Measurements from ENCODE around the gene C12orf43.
"Not testable (repeated sequence)": the region's sequence is repeated elsewhere in the genome, so short reads cannot be mapped to it uniquely, and the experiment has no call there.

Gene C12orf43

DNA sequence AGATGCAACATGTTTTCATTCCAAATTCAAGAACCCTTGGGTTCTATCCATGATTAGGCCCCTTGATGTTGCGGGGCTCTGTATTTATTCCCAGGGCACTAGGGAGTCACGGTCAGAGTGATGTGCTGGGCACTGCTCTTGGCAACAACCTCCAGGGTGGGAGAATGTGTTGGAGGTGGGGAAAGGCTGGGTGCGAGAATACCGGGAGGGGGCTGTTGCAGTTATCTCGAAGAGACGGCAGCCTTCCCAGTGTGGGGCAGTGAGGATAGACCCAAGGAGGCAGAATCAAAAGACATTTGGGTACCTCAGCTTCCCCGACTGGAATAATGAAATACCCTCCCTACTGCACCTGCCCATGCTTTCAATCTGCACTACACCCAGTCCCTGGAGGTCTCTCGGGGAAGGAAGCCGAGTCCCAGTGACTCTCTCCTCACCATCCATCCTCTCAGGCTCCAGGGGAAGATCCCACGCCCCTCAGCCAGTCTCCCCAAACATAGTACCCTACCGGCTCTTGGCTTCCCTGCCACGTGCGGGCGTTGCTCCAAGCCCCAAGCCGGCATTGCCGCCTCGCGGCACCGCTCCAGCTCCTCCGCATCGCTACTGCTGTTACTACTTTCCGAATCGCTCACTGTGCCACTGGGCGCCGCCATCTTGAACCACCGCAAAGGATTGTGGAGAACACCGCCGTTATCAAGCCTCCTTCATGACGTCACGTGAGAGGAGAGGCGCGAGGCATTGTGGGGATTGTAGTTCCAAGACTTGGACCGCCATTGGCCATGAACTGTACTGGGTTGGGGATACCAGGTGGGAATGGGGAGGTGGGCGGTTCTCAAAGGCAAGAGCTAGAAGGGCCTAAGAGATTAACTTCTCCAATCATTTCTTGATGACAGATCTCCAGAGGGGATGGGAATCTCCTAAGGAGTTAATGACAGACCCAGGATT lies at the start of gene C12orf43:
Gene C12orf43 (minus strand): TSS at position 663 of the 942 bp plus-strand sequence. CDS start 13 bp downstream, at position 650.
- DNase-seq, result peak; percentile 94

GRCh38 chr12:121065345-121065744 lies 49.1 kb upstream of the C12orf43 start:
- no peak for DNase-seq

DNA sequence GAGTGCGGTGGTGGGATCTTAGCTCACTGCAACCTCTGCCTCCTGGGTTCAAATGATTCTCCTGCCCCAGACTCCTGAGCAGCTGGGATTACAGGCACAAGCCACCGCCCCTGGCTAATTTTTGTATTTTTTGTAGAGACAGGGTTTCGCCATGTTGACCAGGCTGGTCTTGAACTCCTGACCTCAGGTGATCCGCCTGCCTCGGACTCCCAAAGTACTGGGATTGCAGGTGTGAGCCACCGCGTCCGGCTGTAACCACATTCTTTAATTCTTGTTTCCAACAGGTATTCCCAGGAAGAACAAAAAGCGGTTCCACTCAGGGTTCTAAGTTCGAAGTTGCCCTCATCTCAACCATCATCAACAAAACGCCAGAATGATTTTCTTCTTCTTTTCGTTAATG lies 48.3 kb upstream of the C12orf43 start:
- DNase-seq, result not testable (repeated sequence)

GRCh38 chr12:121064116-121064515 lies 47.8 kb upstream of the C12orf43 start:
- DNase-seq, result no peak

DNA sequence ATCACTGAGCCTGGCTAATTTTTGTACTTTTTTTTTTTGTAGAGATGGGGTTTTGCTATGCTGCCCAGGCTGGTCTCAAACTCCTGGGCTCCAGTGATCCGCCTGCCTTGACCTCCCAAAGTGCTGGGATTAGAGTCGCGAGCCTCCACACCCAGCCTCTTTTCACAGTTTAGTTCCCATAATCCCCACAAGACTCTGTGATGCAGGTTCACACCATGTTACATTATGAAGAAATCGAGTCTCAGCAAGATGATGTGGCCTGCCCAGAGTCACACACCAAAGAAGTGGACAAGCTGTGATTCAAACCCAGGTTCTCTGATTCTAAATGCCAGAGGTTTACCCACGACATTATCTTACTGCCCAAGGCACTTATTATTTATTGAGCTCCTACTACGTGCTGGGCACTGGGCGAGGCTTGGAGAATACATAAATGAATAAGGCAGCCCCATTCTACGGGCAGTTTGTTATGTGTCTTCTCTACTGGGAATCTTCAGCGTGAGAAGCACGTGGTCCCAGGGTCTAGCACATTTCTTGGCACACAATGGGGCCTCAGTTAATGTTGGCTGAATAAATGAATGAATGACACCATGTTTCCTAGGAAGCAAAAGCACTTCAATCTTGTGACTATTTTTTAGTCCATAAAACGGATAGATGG lies 46.2 kb upstream of the C12orf43 start:
- DNase-seq, result no peak

DNA sequence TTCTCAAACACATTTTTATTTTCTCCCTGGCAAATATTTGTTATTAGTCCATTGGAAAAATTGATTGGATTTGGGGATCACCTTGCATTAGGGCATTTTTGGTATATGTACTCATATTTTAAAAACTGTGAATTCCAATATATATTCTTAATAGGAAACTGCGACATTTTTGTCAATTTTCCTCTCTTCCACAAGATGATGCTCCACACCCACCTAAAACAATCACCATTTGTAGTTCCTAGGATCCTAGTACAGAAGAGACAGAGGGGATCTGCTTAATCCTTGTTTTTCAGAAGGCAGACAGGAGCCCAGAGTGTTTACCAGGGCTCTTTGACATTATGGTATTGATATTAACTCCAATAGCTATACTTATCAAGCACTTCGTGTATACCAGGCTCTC lies 45.5 kb upstream of the C12orf43 start:
- DNase-seq, result no peak

- DNase-seq, result peak; percentile 36
These were observed 44.1 kb upstream of the C12orf43 start for GRCh38 chr12:121060149-121061001.

DNA sequence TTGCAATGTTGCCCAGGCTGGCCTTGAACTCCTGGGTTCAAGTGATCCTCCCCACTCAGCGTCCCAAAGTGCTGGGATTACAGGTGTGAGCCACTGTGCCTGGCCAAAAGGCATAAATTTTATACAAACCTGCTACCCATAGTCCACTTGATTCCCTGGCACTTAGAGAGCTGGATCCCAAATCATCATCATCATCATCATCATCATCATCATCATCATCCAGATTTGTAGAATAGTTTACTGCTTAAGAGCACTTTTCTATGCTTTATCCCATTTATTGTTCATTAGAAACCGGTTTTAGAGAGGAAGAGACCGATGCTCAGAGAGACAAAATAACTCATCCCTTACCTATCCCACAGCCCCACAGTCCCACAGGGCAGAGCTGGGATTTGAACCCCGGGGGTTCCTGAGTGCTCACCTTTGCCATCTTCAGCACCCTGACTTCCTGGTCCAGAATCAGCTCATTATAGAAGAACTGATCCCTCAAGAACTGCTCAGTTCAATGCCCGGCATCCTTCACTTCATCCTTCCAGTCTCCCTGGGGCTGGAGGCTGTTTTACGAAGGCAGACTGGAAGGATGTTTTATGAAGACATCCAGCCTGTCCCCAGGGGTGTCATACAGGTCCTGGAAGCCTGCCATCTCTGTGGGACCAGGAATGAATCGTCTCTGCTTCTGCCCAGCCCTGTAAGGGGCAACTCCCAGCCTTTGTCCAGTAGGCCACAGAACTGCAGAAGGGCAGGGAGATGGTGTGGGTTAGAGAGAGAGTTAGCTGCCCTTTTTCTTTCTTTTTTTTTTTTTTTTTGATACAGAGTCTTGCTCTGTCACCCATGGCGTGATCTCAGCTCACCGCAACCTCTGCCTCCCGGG lies 43.0 kb upstream of the C12orf43 start:
- DNase-seq, result no peak

DNA sequence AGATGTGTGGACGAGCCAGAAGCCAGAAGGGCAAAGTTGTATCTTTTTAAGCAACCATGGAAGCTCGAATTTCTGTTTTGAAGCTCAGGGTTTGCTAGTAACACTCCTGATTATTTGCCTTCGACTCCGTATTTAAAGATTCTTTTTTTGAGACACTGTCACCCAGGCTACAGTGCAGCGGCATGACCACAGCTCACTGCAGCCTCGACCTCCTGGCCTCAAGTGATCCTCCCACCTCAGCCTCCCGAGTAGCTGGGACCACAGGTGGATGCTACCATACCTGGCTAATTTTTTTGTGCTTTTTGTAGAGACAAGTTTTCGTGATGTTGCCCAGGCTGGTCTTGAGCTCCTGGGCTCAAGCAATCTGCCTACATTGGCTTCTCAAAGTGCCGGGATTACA lies 41.5 kb upstream of the C12orf43 start:
- no peak for DNase-seq

- DNase-seq, result no peak
These were observed 37.4 kb upstream of the C12orf43 start for GRCh38 chr12:121053706-121054105.

GRCh38 chr12:121050725-121051124 lies 34.4 kb upstream of the C12orf43 start:
- no peak for DNase-seq

DNA sequence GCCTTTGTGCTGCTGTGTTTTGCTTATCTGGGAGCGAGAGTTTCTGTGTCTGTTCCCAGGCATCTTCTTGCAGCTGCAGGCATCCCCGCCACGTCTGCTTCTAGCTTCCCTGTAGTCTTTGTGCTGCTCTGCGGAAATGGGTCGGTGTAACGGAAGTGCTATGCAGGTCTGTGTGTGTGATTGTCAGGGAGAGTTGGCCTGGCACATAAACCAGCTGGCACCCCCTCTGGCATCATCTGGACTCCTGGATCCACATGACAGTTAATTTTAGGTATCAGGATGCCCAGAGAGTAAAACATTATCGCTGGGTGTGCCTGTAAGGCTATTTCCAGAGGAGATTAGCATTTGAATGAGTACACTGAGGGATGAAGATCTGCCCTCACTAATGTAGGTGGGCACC lies 32.2 kb upstream of the C12orf43 start:
- DNase-seq, result no peak

DNA sequence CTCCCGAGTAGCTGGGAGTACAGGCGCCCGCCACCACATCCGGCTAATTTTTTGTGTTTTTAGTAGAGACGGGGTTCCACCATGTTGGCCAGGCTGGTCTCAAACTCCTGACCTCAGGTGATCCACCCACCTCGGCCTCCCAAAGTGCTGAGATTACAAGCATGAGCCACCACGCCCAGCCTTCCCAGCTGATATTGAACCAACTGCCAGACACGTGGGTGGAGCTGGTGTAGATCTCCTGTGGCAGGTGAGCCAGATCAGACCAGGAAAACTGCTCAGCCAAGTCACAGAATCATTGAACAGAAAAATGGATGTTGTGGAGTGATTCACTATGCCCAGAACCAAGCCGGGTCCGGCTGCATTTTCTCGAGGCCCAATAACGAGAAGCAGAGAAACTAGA lies 31.1 kb upstream of the C12orf43 start:
- not testable (repeated sequence) for DNase-seq

DNA sequence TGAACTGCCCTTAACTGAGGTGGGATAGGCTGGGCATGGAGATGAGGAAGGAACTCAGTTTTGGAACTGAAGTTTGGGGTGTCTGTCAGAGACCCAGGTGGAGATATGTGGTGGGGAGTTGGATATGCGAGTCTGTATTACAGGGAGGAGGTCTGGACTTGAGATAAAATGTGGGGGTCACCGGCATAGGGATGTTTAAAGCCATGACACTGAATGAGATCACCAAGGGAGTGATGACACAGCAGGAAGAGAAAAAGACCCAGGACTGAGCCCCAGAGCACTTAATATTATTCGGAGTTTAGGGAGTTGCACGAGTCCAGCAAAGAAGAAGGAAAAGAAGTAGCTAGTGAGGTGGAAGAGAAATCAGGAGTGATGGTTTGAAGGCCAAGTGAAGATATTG lies 26.8 kb upstream of the C12orf43 start:
- DNase-seq, result no peak

DNA sequence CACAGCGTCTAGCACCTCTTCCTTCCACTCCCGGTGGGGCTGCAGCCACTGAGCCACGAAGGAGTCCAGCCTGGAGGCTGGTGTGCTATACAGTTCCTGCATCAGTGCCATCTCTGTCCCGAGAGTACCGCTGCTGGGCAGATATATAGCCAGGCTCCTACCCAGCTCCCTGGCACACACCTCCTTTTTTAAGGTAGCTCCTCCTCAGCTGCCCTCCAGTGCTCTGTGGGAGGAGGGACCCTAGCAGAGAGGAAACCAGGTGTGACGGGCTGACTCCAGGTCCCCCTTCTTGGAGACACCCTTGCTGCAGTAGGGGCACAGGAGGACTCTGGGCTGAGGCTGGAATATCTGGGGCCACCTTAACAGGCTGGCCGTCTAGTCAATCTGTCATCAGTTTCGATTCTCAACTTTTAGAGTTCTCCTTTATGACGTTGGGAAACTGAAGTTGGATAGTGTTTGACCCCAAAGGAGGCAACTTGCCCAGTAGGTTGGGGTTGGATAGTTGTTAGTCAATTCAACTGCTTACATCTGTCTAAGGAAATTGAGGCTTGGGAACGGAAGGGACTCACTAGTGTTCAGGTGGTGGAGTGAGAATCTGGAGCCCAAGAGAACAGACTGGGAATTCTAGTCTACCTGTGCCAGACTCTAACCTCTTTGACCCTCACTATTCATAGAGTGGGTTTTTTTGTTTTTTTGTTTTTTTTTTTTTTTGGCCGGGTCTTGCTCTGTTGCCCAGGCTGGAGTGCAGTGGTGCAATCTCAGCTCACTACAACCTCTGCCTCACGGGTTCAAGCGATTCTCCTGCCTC lies 22.8 kb upstream of the C12orf43 start, which contains the start of gene OASL:
Gene OASL (minus strand): TSS at position 386 of the 808 bp plus-strand sequence. CDS start 275 bp downstream, at position 111.
- DNase-seq, result peak; percentile 26

GRCh38 chr12:121036810-121037326 lies 20.6 kb upstream of the C12orf43 start:
- no peak for DNase-seq

DNA sequence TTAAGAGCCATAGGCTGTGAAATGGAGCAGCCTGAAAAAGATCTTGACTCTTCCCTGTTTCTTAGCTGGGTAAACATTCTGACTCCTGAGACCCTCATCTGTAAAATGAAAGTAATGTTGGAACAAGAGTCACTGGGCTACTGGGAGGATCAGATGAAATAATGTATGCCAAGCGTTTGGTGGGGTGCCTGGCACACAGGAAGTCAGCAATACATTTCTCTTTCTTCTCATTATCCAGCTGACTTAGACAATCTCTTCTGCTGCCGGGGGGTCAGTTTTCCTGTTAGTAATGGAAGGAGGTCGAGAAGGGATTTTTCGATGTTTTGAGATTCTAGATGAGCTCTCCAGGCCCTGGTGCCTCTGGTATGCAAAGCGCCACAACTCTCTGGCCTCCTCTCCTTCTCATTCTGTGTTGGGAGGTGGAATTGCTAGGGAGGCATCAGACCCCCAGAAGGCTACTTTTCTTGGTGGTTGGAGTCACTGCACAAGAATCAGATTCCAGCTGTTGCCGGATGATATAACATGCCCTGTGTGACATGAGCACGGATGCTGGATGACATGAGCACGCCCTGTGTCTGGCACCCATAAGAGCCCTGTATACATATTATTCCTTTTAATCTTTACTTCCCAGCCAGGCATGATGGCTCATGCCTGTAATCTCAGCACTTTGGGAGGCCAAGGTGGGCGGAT lies 18.5 kb upstream of the C12orf43 start:
- no peak for DNase-seq

DNA sequence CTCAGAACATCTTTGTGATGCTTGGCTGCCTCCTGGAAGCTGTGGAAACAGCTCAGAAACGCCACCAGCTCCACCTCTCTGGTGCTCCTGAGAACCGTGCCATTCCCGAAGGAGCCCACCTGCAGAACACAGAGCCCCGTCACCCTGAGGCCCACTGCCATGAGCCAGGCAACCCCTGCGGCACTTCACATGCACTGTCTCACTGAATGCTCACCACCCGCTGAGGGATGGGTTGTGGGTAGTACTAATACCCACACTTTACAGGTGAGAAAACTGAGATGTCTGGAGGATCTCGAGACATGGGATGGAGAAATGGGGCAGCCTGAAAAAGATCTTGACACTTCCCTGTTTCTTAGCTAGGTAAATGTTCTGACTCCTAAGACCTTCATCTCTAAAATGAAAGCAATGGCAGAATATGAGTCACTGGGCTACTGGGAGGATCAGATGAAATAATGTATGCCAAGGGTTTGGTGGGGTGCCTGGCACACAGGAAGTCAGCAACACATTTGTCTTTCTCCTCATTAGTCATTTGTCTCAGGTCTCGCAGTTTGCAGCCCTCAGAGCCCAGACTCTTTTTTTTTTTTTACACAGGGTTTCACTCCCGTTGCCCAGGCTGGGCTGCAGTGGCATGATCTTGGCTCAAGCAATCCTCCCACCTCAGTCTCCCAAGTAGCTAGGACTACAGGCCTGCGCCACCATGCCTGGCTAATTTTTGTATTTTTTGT lies 17.5 kb upstream of the C12orf43 start:
- no peak for DNase-seq

DNA sequence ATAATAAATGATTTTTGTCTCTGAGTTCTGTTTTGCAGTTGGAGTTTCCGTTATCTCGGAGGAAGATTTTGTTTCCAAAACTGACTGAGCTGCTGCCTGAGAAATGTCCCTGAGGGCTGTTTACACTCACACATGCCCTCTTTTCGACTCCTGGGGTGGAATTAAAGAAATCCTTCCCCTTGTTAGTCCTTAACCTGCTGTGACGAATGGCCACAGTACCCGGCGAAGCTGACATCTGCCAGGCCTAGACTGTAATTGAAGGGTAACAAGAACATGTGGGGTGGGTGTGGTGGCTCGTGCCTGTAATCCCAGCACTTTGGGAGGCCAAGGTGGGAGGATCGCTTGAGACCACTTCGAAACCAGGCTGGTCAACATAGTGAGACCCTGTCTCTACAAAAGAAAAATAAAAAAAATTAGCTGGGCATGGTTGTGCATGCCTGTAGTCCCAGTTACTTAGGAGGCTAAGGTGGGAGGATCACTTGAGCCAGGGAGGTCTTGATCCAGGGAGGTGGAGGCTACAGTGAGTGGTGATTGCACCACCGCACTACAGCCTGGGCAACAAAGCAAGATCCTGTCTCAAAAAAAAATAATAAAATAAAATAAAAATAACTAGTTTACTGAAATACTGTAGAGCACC lies 14.4 kb upstream of the C12orf43 start:
- DNase-seq, result no peak
